ENCODE data around the gene ATP6V0A4.
"Not testable (repeated sequence)": the region's sequence is repeated elsewhere in the genome, so short reads cannot be mapped to it uniquely, and the experiment has no call there.

The ATP6V0A4 gene

GRCh38 chr7:138801256-138801655 lies 3.3 kb upstream of the ATP6V0A4 start:
- DNase-seq, result no peak

DNA sequence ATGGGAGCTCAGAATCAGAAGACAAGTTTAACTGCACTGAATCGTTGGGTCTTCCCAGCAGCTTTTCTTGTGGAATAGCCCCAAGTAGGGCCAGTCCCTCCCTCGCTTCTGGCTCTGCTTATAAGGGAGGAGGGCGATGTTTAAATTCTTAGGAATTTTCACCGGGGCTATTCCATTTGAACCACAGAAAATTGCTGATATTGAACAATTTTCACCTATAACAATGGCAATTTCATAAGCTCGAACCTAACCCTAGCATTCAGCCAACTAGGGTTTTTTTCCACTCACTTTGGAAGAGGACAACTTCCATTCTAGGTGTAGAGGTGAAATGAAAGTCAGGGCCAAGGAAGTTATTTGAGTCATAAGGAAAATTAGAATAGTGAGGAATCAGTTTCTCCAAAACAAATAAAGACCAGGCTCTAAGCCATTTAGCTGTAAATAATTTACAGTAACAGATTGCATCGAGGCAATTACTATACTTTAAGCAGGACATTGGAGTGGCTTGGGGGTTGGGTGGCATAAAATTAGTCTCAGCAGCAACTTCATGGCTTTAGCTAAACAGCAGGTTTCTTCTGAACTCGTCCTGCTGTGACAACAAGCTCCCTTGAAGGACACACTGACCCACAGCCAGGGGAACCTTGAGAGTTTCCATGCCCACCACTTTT lies 1.5 kb upstream of the ATP6V0A4 start:
- no peak for DNase-seq

DNA sequence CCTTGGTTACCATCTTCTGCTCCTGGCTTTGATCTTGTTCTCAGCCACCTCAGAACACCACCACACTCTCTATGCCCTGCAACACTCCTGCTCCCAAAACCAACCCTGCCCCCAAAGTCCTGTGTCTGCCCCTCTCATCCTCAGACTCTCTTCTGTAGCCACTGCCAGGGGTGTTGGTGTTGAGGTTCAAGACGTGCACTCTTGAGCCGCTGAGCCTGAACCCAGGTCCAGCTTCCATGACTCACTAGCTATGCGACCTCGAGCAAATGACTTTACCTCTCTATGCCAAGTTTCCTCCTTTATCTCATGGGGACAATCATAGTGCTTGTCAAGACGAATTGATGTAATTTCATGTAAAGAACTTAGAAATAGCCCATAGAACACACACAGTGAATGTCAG lies 840 bp upstream of the ATP6V0A4 start:
- no peak for DNase-seq

DNA sequence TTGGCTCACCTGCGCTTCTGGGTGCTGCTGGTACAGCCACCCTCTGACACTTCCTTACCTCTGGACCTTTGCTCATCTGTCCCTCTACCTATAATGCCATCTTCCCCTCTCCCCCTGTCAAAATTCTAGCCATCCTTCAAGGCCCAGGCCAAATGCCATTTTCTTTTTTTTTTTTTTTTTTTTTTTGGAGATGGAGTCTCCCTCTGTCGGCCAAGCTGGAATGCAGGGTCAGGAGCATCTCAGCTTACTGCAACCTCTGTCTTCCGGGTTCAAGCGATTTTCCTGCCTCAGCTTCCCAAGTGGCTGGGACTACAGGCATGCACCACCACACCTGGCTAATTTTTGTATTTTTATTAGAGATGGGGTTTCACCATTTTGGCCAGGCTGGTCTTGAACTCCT lies 950 bp downstream of the ATP6V0A4 start:
- not testable (repeated sequence) for DNase-seq

DNA sequence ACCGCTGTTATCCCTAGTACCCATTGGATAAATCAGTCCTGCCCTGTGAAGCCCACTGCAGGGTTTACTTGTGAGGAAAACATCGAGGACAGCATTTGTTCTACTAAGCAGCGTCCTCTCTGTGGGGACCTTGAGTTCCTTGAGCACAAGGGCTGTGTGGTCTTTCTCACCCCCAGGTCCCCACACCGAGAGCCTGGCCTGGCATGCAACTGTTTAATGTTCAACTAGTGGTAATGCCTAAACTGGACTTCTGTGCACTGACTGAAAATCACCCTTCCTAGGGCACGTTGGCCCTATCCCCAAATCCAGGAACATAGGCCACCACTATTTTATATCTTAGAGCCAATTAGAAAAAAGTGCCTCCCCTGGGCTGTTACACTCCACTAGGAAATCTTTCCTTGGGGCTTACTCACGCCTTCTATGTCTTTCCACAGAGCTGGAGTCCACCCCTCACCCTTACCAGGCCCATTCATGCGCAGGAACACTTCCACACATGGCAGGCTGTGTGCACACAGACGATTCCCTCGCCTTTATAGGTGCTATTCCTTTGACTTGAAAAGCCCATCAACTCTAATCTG lies 1.9 kb downstream of the ATP6V0A4 start:
- no peak for DNase-seq

DNA sequence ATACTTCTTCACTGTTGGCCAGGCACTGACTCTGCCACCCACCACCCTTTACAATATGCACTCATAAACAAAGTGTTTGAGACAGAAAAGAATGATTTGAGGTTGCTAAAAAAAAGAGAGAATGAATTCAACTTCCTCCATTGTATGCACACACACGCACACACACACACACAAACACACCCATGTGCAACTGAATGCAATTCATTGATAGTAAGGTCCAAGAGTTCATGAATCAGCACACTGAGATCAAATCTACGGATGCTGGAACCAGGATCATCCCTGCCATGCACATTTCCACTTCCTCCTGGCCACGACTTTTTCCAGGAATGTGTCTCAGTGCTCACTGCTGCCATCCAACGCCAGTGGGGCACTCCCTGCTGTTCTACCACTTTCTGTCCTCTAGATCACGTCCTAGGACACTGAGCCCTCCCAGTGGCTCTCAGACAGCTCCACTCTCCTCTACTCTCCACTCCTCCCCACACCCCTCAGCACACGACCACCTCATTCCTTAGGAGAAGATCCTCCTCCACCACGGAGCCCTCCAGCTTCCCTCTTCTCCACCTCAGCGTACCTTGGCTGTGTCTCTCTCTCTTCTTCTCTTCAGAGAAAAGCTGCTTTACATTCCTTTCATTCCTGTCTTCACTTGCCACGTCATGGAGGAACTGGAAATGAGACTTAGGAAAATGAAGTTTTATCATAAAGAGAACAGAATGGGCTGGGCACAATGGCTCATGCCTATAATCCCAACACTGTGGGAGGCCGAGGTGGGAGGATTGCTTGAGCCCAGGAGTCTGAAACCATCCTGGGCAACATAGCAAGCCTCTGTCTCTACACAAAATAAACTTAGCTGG lies 12.2 kb downstream of the ATP6V0A4 start:
- no peak for DNase-seq

DNA sequence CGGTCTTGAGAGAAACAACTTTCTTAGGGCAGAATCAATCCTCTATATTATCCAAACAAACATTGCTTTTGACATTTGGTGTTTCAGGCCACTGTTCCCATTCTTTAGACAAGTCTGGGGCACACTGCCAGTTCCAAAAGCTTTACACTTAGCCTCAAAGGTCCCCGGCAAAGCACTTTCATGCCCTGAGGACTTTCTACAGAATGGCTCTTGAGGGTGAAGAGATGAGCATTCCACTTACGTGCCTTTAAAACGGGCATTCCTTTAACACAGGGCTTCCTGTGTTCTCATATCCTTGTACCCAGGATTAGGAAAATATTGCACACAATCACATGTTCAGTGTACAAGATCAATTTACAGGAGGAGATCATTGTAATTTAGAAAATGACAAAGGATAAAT lies 13.3 kb downstream of the ATP6V0A4 start:
- DNase-seq, result no peak

- no peak for DNase-seq
Measured at GRCh38 chr7:138781004-138781403, 17.0 kb downstream of the ATP6V0A4 start.

DNA sequence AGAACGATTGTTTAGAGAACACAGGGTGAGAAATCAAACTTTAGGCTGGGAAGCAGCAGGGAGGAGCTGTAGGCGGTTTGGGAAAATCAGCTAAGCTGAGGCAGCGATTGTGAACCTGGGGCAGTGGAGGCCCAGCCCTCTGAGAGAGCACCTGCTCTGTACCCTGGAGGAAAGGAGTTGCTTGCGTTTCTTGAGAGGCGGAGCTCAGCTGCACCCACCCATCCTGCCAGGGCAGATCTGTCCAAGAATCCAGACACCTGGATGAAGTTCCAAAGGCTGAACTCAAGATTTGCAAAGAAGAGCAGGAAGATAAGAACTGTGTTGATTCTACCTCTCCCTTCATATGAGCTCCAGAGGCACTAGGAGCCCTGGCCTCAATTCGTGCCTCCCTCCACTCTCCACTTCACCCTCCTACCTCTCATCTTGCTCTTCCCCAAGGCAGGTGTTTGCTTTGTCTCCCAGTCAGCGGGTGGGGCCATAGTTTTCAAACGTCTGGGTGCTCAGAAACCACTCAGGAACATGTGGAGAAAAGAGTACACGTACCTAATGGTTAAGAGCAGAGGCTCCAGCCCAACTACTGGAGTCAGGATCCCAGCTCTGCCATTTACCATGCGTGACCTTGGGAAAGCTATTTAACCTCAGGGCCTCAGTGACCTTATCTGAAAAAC lies 21.7 kb downstream of the ATP6V0A4 start:
- no peak for DNase-seq

GRCh38 chr7:138773817-138774216 lies 24.2 kb downstream of the ATP6V0A4 start:
- no peak for DNase-seq

GRCh38 chr7:138773176-138773575 lies 24.8 kb downstream of the ATP6V0A4 start:
- no peak for DNase-seq

GRCh38 chr7:138770904-138771303 lies 27.1 kb downstream of the ATP6V0A4 start:
- DNase-seq, result no peak

DNA sequence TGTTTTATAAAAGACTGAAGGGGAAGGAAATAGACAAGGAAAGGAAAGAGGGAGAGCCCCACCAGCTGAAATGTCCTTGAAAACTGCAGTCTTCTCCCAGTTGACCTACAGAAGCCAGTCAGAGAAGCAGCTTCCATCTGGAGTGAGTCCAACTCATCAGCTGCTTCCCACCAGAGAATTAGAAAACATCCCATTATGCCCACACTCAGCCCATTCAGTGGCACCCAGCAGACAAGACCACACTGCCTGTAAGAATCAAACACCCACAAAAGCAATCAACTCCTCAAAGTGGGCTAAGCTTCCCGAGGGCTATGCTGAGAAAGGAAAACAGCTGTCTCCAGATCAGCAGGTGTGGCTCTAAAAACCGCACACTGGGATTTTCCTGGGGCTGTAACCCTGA lies 29.8 kb downstream of the ATP6V0A4 start:
- no peak for DNase-seq

GRCh38 chr7:138756591-138757242 lies 41.3 kb downstream of the ATP6V0A4 start:
- no peak for DNase-seq

GRCh38 chr7:138755842-138756590 lies 42.0 kb downstream of the ATP6V0A4 start:
- DNase-seq, result no peak

GRCh38 chr7:138755331-138755747 lies 42.7 kb downstream of the ATP6V0A4 start:
- DNase-seq, result no peak

GRCh38 chr7:138753610-138754009 lies 44.4 kb downstream of the ATP6V0A4 start:
- DNase-seq, result no peak

- no peak for DNase-seq
Measured at GRCh38 chr7:138753150-138753518, 44.9 kb downstream of the ATP6V0A4 start.

DNA sequence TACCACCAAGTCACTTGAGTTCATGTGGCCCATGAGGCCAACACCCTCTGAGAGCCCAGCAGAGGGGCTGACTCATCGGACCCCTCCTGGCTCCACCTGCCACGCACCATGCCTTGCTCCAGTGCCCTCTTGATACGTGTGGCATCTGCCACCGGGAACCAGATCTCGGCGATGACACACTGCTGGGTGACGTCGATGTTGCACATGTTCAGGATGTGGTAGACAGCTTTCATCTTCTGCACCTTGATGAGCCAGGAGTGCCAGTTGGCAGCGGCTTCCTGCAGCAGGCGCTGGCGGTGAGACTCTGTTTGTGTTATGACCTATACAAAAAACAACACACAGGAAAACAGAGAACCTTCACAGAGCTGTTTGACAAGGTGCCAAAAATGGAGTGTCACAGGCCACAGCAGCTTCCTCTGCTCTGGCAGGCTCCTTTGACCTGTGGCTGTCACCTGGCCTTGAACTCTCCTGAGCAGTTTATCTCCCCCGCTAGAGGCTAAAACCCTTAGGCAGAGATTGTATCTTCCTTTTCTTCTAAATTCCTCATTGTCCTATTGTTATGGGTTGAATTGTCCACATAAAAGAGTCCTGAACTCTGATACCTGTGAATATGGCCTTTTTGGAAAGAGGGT lies 45.4 kb downstream of the ATP6V0A4 start:
- peak in 1 of 2 donors; percentile 80 for DNase-seq

DNA sequence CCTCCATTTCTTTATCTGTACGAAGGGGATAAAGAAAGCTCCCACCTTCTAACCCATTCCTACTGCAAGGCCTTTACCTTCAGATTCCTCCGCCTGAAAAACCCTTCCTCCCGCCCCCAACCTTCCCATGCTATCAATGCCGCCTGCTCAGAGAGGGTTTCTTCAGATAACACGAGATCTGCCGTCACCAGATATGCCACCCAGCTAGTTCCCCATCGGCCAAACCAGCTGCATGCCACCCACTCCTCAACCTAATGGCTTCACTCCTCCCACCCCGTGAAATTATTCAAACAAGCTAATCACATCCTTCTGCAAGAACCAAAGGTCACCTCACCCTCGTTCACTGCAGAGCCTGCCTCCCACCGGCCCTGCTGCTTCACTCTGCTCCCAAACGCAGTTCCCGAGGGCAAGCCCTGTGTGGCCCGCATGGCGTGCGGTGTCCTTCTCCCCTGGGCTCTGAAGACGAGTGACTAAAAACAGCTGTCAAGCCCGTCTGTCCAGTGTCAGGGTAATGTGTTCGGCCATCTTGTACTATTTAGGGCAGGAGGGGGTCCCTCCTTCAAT lies 47.0 kb downstream of the ATP6V0A4 start:
- no peak for DNase-seq

- no peak for DNase-seq
Measured at GRCh38 chr7:138750473-138750872, 47.5 kb downstream of the ATP6V0A4 start.
